WERI-Rb-1 (cell line): ENCODE results near the gene SLC35A1.

Source experiments
- DNase-seq: peaks from one replicate; pipeline ENCODE4 v3.0.0-alpha.2; 2020
- H3K27ac ChIP-seq: fragments of 250-450 bp; sonication (Bioruptor Pico); 2 replicates; pipeline ENCODE4 v1.5.1; 2020; ENCODE audit warnings: mild to moderate bottlenecking, moderate library complexity
- H3K27me3 ChIP-seq: fragments of 250-450 bp; sonication (Bioruptor Pico); 2 replicates; pipeline ENCODE4 v1.5.1; 2021; ENCODE audit warnings: mild to moderate bottlenecking, low read depth, moderate library complexity; ENCODE audit not compliant: insufficient read depth, severe bottlenecking
- H3K36me3 ChIP-seq: fragments of 250-450 bp; sonication (Bioruptor Pico); 2 replicates; pipeline ENCODE4 v1.5.1; 2020; ENCODE audit warnings: mild to moderate bottlenecking, moderate library complexity
- H3K4me3 ChIP-seq: 2 replicates; pipeline ENCODE4 v1.5.1; 2011; ENCODE audit warnings: low read depth, mild to moderate bottlenecking, control low read depth, low read length
- H3K9me3 ChIP-seq: fragments of 250-450 bp; sonication (Bioruptor Pico); 2 replicates; pipeline ENCODE4 v1.5.1; 2021; ENCODE audit warnings: mild to moderate bottlenecking, moderate library complexity; ENCODE audit not compliant: severe bottlenecking
- CTCF ChIP-seq: IDR thresholded peaks from 2 replicates; pipeline ENCODE4 v1.5.1; 2011; ENCODE audit warnings: low read depth, mild to moderate bottlenecking, control low read depth, inconsistent platforms, low read length

SLC35A1 gene

GRCh38 chr6:87558446-87558845, 85.7 kb downstream of the SLC35A1 start:
- no peak for TF ChIP-seq CTCF
- H3K27ac ChIP-seq = no peak overlapping the region
- DNase-seq = no peak
- H3K36me3 ChIP-seq = peaks cover 50% of the 10 kb centered on the region
- H3K27me3 ChIP-seq = no peaks in the 10 kb centered on the region
- H3K9me3 ChIP-seq = no peaks in the 10 kb centered on the region
- H3K4me3 ChIP-seq = no peak overlapping the region

GRCh38 chr6:87561017-87561416, 88.2 kb downstream of the SLC35A1 start:
- no peaks in the 10 kb centered on the region for H3K27me3 ChIP-seq
- no peaks in the 10 kb centered on the region for H3K9me3 ChIP-seq
- no peak for TF ChIP-seq CTCF
- DNase-seq = no peak
- H3K36me3 ChIP-seq = peaks cover 47% of the 10 kb centered on the region
- no peak overlapping the region for H3K4me3 ChIP-seq
- no peak overlapping the region for H3K27ac ChIP-seq
